Type B pancreatic cell (in vitro differentiated cells): ENCODE measurements around the gene ATP13A1. TPM values are rescaled to one million over a fixed set of nuclear protein-coding genes. Genes with fewer than 3 reads are reported as not detected.

ENCODE experiments used
- DNase-seq: peaks from one replicate; pipeline ENCODE4 v3.0.0; 2021; ENCODE audit warnings: mixed read lengths; ENCODE audit not compliant: unreplicated experiment; ENCODE audit errors: extremely low spot score
- H3K27ac Mint-ChIP-seq: 2 replicates; pipeline ENCODE4 v1.8.0; 2021; ENCODE audit warnings: mild to moderate bottlenecking, mixed read lengths
- H3K27me3 Mint-ChIP-seq: 2 replicates; pipeline ENCODE4 v1.8.0; 2021; ENCODE audit warnings: mixed read lengths
- H3K36me3 Mint-ChIP-seq: 2 replicates; pipeline ENCODE4 v1.8.0; 2021; ENCODE audit warnings: mixed read lengths
- H3K4me1 Mint-ChIP-seq: one replicate; pipeline ENCODE4 v1.8.0; 2021; ENCODE audit warnings: mixed read lengths; ENCODE audit not compliant: unreplicated experiment
- H3K4me3 Mint-ChIP-seq: 2 replicates; pipeline ENCODE4 v1.8.0; 2021; ENCODE audit warnings: mild to moderate bottlenecking, mixed read lengths
- H3K9me3 Mint-ChIP-seq: 2 replicates; pipeline ENCODE4 v1.8.0; 2021; ENCODE audit warnings: mixed read lengths
- CTCF ChIP-seq: fragments of 200-600 bp; sonication (generic); conservative IDR thresholded peaks from 2 replicates; pipeline ENCODE4 v1.5.0; 2021; ENCODE audit warnings: antibody characterized with exemption, mild to moderate bottlenecking
- total RNA-seq: library from RNA; stranded (reverse); gene quantifications from 2 replicates; pipeline ENCODE4 v1.2.1, GENCODE V29; 2021; ENCODE audit warnings: low replicate concordance

ATP13A1 gene
- total RNA-seq, 1 donor from 2014 or later: 85.7 TPM

- TF ChIP-seq CTCF: peak; percentile 49
- H3K4me3 Mint-ChIP-seq: peak overlapping the region; percentile 97
Observed at GRCh38 chr19:19644054-19644388, 19.5 kb downstream of the ATP13A1 start.

GRCh38 chr19:19643158-19644053 is 20.1 kb downstream of the ATP13A1 start, which contains the start of gene GMIP:
GMIP (minus strand) TSS chr19:19643657; CDS start chr19:19643529, 128 bp downstream.
- peak; percentile 83 for DNase-seq
- H3K4me1 Mint-ChIP-seq: peaks cover 8% of the 10 kb centered on the region
- no peaks in the 10 kb centered on the region for H3K36me3 Mint-ChIP-seq
- peak within 1 kb of the TSS; percentile 86 for H3K27ac Mint-ChIP-seq
- H3K4me3 Mint-ChIP-seq: peak within 1 kb of the TSS; percentile 97
- peak; percentile 97 for TF ChIP-seq CTCF
- no peaks in the 10 kb centered on the region for H3K9me3 Mint-ChIP-seq
- no peaks in the 10 kb centered on the region for H3K27me3 Mint-ChIP-seq

More at GRCh38 chr19:19644054-19644388, 19.5 kb downstream of the ATP13A1 start:
- no peaks in the 10 kb centered on the region for H3K27me3 Mint-ChIP-seq
- peak overlapping the region; percentile 74 for H3K27ac Mint-ChIP-seq
- peaks cover 8% of the 10 kb centered on the region for H3K4me1 Mint-ChIP-seq
- DNase-seq: no peak
- no peaks in the 10 kb centered on the region for H3K36me3 Mint-ChIP-seq
- no peaks in the 10 kb centered on the region for H3K9me3 Mint-ChIP-seq

GRCh38 chr19:19642506-19643157 is 20.8 kb downstream of the ATP13A1 start:
- H3K4me1 Mint-ChIP-seq: peaks cover 8% of the 10 kb centered on the region
- peak overlapping the region; percentile 97 for H3K4me3 Mint-ChIP-seq
- DNase-seq: no peak
- no peaks in the 10 kb centered on the region for H3K9me3 Mint-ChIP-seq
- no peaks in the 10 kb centered on the region for H3K36me3 Mint-ChIP-seq
- H3K27me3 Mint-ChIP-seq: no peaks in the 10 kb centered on the region
- H3K27ac Mint-ChIP-seq: peak overlapping the region; percentile 86
- TF ChIP-seq CTCF: no peak

- no peak overlapping the region for H3K27ac Mint-ChIP-seq
- H3K4me1 Mint-ChIP-seq: peaks cover 4% of the 10 kb centered on the region
- H3K9me3 Mint-ChIP-seq: no peaks in the 10 kb centered on the region
- TF ChIP-seq CTCF: no peak
- DNase-seq: no peak
- no peaks in the 10 kb centered on the region for H3K27me3 Mint-ChIP-seq
- peaks cover 10% of the 10 kb centered on the region for H3K36me3 Mint-ChIP-seq
- no peak overlapping the region for H3K4me3 Mint-ChIP-seq
Observed at GRCh38 chr19:19637523-19638251, 25.8 kb downstream of the ATP13A1 start.

GRCh38 chr19:19637186-19637522 is 26.3 kb downstream of the ATP13A1 start:
- H3K4me1 Mint-ChIP-seq: no peaks in the 10 kb centered on the region
- no peaks in the 10 kb centered on the region for H3K9me3 Mint-ChIP-seq
- no peak overlapping the region for H3K27ac Mint-ChIP-seq
- H3K36me3 Mint-ChIP-seq: peaks cover 10% of the 10 kb centered on the region
- TF ChIP-seq CTCF: no peak
- no peak overlapping the region for H3K4me3 Mint-ChIP-seq
- no peak for DNase-seq
- H3K27me3 Mint-ChIP-seq: no peaks in the 10 kb centered on the region
